OCI-M1 (cell line): ENCODE measurements around the gene APOA4.
"Not testable (repeated sequence)": the region's sequence is repeated elsewhere in the genome, so short reads cannot be mapped to it uniquely, and the experiment has no call there.

Source experiments
- DNase-seq: peaks from one replicate; lab custom pipeline; 2025; lab: John Stamatoyannopoulos, UW

APOA4 gene

DNA sequence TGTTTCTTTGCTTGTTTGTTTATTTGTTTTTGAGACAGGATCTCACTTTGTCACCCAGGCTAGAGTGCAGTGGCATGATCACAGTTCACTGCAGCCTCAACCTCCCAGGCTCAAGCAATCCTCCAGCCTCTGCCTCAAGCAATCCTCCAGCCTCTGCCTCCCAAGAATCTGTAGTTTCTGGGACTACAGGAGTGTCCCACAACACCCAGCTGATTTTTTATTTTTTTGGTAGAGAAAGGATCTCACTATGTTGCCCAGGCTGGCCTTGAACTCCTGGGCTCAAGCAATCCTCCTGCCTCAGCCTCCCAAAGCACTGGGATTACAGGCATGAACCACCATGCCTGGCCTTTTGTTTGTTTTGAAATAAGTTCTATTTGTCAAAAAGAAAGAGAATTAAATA is 21.4 kb downstream of the APOA4 start:
- not testable (repeated sequence) for DNase-seq

DNA sequence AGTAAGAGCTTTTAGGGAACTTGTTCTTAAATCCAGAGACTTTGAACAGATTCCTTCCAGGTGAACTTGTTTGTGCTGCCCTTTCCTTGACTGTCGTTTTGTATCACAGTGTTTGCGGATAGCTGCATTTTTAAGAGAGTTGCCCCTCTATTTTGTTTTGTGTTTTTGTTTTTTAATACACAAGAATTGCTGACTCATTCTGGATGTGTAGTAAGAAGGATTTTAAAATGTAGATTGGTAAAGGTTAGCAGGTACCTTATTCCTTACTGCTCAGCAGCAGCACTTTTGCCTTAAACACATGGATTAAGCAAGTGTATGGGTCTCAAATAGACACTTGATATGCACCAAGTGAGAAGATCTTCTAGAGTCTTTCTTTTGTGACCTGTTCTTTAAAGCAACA is 22.5 kb downstream of the APOA4 start:
- DNase-seq = no peak

DNA sequence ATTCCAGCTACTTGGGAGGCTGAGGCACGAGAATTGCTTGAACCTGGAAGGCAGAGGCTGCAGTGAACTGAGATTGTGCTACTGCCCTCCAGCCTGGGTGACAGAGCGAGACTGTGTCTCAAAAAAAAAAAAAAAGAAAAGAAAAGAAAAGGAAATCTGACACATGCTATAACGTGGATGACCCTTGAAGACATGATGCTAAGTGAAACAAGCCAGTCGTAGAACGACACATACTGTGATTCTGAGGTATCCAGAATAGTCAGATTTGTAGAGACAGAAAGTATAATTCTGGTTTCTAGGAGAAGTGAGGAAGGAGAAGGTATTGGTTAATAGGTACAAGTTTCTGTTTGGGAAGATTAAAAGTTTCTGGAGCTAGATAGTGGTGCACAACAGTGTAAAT is 24.7 kb downstream of the APOA4 start:
- DNase-seq = no peak

DNA sequence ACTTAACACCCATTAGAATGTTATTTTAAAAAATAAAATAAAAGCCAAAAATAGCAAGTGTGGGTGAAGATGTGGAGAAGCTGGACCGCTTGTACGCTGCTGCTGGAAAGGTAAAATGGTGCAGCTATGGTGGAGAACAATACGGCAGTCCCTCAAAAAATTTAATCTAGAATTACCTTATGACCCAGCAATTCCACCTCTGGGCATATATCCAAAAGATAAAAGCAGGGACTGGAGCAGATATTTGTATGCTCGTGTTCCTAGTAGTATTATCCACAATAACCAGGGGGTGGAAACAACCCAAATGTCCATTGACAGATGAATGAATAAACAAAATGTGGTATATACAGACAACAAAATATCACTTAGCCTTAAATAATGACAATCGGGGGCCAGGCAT is 25.3 kb downstream of the APOA4 start:
- DNase-seq = no peak

DNA sequence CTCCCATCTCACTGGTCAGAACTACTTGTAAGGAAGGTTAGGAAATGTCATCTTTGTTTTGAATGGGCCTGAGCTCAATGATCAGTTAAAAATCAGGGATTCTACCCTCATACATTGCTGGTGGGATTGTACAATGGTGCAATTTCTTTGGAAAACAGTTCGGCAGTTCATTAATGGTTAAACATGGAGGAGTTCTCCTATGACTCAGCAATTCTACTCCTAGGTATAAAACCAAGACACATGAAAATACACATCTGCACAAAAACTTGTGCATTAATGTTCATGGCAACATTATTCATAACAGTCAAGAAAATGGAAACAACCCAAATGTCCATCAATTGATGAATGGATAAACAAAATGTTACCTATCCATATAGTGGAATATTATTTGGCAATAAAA is 26.6 kb downstream of the APOA4 start:
- no peak for DNase-seq

DNA sequence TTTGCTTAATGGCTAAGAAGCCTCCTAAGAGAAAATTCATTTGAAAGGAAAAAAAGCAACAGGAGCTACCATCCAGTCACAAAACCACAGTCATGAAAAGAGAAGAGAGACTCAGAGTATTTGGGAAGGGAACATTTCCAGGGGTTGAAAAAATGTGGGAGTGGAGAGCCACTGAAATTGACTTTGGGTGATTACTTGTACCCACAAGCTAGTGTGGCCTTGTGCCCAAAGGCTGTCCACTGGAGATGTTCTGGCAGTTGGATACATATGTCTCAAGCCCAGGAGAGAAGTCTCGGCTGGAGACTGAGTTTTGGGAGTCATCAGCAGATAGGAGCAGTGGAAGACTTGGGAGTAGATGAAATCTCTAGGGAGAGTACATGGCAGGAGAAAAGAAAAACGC is 28.3 kb downstream of the APOA4 start:
- no peak for DNase-seq

DNA sequence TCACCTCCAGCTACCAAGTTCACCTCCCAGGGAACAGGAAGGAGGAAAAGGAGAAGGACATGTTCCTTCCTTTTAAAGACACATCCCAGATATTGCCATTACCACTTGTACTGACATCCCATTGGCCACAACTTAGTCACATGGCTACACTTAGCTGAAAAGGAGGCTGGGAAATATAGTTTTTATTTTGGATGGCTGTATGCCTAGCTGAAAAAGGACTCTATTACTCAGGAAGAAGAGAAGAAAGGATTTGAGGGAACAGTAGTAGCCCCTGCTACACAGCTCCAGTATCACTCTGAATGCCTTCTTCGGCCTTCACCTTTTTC is 29.4 kb downstream of the APOA4 start:
- peak; percentile 83 for DNase-seq

DNA sequence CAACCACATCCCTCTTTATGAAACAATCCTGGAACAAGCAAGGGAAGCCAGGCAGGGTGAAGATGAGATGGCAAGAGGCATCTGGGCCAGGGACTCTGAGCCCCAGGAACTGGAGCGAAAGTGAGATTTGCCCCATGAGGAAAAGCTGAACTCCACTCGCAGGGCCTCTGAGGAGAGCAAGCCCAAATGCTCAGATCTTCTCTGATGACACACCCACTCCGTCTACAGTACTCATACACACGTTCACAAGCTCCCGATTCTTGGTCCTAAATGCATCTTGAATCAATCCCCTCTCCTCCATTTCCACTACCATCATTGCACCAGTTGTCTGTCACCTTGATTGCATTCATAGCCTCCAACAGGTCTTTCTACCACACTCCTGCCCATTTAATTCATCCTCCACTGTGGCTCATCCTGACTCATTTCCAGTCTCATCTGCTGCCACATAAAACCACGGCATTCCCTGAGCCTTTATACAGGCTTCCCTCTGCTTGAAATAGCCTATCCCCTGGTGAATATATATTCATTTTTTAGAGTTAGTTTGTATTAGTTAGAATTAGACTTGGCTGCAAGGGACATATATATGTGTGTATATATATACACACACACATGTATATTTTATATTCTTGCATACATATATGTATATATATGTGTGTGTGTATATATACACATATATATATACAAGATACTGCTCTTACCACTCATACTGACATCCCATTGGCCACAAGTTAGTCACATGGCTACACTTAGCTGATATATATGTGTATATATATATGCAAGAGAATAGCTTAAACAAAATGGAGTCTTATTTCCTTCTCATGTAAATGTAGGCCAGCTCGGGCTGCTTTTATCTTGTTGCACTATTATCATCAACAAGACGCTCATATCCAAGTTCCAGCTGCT is 30.0 kb downstream of the APOA4 start:
- no peak for DNase-seq

DNA sequence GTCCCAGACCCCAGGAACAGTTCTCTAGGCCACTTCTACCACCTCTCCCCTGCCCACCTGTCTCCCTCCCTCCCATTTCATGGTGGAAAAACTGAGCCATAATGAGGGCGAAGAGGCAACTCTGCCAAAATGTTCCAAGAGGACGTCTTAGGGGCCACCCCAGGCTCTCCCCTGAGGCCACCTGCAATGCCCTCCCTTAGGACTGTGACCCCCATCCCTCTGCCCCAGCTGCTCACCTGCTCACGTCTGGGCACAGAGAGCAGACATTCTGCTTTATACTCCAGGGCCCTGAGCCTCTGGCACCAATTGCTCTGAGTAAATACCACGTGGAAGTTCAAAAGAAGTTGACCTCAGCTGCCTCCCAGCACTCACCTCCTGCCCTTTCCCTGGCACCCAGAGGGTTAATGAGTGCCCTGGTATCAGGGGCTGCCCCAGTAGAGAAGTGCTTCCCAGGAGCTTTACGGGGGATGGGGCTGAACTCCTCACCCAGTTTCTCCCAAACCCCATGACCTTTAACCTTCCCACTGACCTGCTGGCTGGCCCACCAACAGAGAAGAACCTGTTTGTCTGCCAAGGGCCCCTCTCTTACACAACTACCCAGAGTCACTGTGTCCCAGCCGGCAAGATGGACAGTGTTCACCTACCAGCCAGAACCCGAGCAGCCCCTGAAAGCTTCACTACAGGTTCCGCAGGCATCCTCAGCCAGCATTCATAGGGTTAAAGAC is 30.8 kb downstream of the APOA4 start:
- DNase-seq = no peak

DNA sequence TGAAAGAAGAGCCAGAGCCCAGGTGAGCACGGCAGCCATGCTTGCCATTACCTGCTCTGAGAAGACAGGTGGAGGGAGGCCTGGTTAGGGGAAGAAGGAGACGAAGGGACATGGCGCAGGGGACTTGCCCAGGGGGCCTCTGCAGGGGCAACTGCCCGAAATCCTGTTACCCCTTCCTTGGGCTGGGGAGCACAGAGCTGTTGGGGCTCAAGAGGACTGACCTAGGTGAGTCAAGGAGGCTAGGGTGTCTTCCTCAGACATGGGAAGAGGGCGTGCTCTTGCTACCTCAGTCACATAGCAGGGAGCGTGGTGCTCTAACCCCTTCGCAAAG is 31.3 kb downstream of the APOA4 start, which contains the start of gene APOA5:
Gene APOA5 (minus strand): TSS at position 67 of the 331 bp plus-strand sequence. CDS start 19 bp downstream, at position 48.
- no peak for DNase-seq

DNA sequence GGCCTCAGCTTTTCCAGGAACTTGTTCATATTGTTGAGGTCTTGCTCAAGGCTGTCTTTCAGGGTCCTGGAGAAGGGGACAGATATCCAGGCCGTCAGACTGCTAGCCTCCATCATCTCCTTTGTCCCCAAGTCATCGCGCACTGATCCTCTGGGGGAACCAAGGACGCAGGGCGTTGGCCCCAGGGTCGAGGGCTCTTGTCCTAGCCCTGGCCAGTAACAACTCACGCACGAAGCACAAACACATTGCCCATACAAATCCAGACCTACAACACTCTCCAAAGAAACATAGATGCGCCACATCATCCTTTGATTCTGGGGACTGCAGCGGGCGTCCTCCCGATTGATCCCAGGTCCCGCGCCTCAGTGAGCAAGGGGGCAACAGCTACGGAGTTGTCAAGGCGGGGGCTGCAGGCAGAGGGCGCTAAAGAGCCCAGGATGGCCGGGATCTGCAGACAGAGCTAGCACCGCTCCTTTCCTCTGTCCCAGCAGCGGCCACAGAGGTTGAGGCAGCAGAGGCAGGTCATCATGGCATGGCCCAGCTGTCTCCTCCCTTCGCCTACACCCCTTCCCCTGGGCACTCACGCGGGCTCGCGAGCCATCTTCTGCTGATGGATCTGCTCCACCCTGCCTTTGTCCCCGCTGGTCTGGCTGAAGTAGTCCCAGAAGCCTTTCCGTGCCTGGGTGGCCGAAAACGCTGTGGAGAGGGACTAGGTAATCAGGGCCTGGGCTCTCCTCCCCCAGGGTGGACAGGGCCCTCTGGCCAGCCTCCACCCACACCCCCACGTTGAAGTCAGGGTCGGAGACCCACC is 31.9 kb downstream of the APOA4 start:
- peak; percentile 91 for DNase-seq

DNA sequence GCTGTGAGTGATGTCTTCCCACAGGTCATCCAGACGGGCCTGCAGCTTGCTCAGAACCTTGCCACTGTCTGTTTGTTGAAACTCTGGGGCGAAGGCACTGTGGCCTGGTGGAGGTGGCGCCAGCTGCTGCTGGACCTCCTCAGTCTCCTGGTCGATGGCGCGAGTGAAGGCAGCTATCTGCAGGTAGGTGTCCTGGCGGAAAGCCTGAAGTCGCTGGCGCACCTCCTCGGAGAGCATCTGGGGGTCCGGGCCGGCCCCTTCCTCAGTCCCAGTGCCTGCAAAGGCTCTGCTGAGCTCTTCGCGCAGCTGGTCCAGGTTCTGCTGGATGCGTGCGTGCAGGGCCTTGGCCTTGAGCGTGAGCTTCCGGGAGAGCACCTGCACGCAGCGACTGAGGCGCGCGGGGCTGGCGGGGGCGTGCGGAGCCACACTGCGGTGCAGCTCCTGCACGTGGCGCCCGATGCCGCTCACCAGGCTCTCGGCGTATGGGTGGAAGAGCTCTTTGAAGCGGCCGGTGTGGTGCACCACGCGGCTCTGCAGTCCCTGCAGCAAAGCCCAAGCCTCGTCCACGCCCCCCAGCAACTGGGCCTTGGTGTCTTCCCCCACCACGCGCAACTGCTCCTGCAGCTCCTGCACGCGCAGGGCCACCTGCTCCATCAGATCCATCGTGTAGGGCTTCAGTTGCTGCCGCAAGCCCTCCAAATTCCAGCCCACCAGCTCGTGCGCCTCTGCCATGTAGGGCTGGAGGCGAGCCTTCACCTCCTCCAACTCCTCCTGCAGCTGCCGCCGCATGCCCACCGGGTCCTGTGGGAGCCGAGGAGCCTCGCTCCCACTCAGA is 32.7 kb downstream of the APOA4 start:
- no peak for DNase-seq

DNA sequence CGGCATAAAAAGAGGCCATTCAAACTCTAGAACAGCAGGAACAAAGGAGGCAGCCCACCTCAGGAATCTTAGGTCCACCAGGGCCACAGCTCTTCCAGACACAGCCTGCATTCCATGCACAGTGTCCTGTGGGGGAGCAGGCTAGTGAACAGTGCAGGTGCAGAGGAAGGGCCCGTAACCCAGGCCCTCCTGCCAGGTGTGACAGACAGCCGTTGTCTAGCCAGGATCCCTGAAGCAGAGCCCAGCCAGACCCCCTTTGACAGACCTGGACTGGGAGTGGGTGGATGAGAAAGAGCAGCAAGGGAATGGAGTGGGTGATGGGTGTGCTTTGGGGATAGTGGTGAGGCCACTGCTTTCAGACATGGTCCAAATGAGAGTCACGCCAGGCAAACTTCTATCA is 34.1 kb downstream of the APOA4 start:
- no peak for DNase-seq

DNA sequence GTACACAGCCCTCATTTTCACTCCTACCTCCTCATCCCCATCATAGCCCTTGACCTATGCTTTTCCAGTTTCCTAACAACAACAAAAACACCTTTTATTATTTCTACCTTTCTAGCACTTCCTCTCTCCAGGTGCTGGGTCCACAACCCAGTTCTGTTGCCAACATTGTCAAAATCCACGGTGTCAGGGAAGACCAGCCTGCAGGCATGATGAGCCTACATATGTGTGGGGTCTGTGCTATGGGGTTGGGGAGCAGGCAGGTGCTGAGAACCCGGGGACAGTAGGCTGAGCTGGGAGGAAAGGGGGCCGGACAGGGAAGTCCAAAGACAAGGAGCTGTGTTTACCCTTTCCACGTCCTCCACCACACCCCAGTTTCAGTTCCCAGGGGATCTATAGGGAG is 34.6 kb downstream of the APOA4 start:
- DNase-seq = no peak

DNA sequence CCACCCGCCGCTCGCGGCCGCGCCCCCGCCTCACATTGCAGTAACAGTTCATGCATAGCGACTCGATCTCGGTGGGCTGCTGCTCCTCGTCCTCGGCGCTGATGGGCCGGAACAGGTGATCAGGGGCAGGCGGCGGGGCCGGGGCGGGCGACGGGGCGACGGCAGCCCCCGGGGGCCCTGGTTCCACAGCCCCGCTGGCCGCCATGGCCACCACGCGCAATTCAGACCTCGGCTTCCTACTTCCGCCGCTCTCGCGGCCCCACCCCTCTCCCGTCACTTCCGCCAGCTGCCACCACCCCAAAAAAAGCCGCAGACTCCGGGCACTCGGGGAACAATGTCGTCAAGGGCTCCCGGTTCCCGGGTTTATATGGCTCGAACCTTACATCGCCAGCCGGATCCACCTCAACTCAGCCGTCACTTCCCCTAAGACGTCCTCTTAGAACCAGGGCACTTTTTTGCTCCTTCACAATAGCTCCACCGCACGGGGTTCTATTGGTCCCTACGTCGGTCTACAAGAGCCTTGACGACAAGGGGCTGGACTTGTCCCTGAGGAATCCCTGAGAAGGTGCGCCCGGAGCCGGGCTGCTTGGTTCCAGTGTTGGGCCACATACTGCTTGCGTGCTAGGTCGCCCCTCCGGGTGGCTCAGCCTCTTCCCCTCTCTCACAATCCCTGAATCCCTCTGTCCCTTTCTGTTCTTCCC is 35.2 kb downstream of the APOA4 start, which contains the start of gene ZPR1:
Gene ZPR1 (minus strand): TSS at position 238 of the 701 bp plus-strand sequence. CDS start 33 bp downstream, at position 205.
- DNase-seq = peak; percentile 83

DNA sequence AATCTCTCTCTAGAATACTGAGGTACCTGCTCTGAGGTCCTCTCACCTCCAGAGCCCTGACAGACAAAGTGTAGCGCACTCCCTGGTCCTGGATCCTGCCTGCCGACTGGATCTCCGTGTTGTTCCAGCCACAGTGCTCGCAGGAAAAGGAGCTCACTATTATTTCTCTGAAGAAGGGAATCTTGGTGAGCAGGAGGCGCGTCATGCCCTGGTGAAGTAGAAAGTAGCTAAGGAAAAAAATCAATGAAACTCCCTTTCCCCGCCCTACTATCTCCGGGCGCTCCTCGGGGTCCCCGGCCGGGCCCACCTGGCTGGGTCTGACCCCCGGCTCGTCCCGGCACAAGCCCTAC is 35.7 kb downstream of the APOA4 start:
- no peak for DNase-seq

DNA sequence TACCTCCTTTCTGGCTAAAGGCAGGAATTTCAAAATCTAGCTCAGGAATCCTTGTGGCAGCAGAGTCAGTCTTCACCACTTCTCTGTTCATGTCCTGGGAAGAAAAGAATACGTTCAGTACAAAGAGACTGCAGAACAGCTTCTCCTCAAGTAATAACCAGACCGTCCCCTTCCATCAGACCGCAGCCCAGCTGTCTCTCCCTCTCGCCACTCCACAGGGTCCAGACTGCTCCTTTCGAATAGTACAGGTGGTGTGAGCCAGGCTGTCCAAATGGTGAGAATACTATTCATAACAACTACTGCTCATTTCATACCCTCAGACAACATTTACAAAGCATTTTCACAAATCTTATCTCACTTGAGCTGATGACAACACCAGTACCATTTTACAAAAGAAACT is 36.1 kb downstream of the APOA4 start:
- no peak for DNase-seq

DNA sequence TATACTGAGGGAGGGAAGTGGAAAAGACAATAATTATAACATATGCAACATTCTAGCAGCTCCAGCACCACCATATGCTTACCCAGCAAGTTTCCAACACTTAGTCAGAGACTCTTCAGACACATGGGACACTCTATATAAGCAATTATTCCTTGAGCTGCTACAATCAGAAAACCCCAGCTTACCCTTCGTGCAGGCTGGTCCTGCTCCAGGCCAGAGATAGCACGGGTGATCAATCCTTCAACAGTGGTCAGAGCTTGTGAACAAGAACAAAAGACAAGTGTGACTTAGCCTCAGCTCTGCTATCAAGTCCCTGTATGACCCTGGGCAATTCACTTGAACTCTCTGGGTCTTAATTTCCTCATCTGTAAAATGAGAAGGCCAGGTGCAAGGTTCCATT is 36.8 kb downstream of the APOA4 start:
- DNase-seq = no peak

DNA sequence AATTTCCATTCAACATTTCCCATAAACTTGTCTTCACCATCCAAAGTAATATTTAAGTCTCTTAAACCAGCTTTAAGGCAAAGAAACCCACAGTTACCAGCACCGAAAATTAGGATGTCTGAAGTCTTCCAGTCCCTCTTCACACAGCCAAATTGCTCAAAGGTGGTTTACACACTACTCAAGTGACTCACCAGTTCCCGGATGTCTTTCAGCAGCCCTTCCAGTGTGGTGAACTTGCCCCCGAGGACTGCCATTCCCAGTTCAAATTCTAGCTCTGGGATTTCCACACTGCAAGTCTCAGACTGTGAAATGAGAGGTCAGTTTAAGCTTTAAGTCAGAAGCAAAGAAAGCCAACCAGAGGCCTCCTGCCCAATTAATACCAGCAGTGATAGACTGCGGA is 40.4 kb downstream of the APOA4 start:
- no peak for DNase-seq

DNA sequence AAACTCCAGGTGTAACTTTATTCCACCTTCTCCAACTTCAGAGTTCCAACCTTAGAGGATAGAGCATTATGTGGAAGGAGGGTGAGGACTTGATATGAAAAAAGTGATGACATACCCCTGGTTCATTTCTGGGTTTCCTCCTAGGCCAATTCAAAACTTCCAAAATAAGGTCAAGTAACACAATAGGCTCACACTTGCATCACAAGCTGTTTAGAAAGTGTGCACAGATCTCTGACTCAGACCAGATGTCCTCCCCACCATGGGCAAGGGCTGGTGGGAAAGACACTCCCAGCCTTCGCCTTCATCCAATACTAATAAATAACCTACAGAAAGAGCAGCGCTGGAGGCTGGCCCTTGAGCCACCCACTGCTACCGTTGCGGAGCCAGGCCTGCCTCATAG is 44.5 kb downstream of the APOA4 start:
- DNase-seq = no peak

DNA sequence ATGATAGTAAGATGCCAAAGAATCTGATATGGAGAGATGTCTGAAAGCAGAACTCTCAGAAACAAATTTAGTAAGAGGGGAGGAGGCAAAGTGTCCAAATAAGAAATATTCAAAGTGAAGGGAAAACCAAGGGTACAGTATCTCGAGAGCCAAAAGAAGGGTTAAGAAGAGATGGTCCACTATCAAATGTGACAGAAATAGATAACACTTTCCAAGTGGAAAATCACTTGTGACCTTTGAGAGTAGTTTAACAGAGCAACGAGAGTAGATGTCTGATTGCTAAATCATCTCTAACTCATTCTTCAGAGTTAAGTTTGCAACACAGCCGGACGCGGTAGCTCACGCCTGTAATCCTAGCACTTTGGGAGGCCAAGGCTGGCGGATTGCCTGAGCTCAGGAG is 46.0 kb downstream of the APOA4 start:
- DNase-seq = peak; percentile 85
